IMR-90 (cell line): ENCODE data around the gene SYVN1. TPM values are rescaled to one million over a fixed set of nuclear protein-coding genes. Genes with fewer than 3 reads are reported as not detected.

Experiments used
- ATAC-seq: fragments of 200-7000 bp; cut with Tn5 transposase; 2 replicates; pipeline ENCODE4 v1.9.1; 2020; ENCODE audit warnings: low read depth, mild to moderate bottlenecking, moderate library complexity
- BruUV-seq: library from RNA; stranded (reverse); fragments of 400-500 nt; replicated peaks from 2 replicates; lab custom pipeline; 2021; lab: Mats Ljungman, UMichigan
- CTCF ChIA-PET: fragments of 300-600 bp; formaldehyde crosslinking; extraction: SDS; loops from one replicate; lab custom pipeline; 2021; ENCODE audit warnings: antibody characterized with exemption; lab: Yijun Ruan, JAX
- POLR2A ChIA-PET: fragments of 300-600 bp; sonication (Branson Sonifier 250); formaldehyde crosslinking; loops from one replicate; lab custom pipeline; 2022; ENCODE audit warnings: antibody characterized with exemption; ENCODE audit not compliant: unreplicated experiment; lab: Charles Lee
- DNase-seq: peaks from one replicate; pipeline ENCODE4 v3.0.0; 2013
- H2AFZ ChIP-seq: replicated peaks from 2 replicates; pipeline ENCODE3; 2013; ENCODE audit warnings: low read length, mild to moderate bottlenecking; ENCODE audit not compliant: poor library complexity
- H2AK5ac ChIP-seq: 2 replicates; pipeline ENCODE4 v1.6.1; 2013; ENCODE audit warnings: low read depth, low read length, inconsistent platforms
- H2AK9ac ChIP-seq: replicated peaks from 2 replicates; pipeline ENCODE3; 2013; ENCODE audit warnings: mild to moderate bottlenecking, low read depth, low read length, moderate library complexity; ENCODE audit not compliant: poor library complexity
- H2BK120ac ChIP-seq: 2 replicates; pipeline ENCODE4 v1.6.1; 2013; ENCODE audit warnings: low read depth, low read length, inconsistent platforms
- H2BK15ac ChIP-seq: 3 replicates; pipeline ENCODE4 v1.6.1; 2013; ENCODE audit warnings: low read depth, low read length, inconsistent platforms
- H2BK20ac ChIP-seq: 2 replicates; pipeline ENCODE4 v1.6.1; 2013; ENCODE audit warnings: low read depth, mild to moderate bottlenecking, inconsistent platforms, low read length, moderate library complexity
- H2BK5ac ChIP-seq: 2 replicates; pipeline ENCODE4 v1.6.1; 2013; ENCODE audit warnings: mild to moderate bottlenecking, low read depth, low read length, inconsistent platforms; ENCODE audit not compliant: poor library complexity, severe bottlenecking
- H3K14ac ChIP-seq: replicated peaks from 2 replicates; pipeline ENCODE4 v1.6.1; 2013; ENCODE audit warnings: low read depth, low read length, inconsistent platforms
- H3K18ac ChIP-seq: 2 replicates; pipeline ENCODE4 v1.6.1; 2013; ENCODE audit warnings: low read depth, low read length, control low read depth
- H3K23ac ChIP-seq: 2 replicates; pipeline ENCODE4 v1.6.1; 2013; ENCODE audit warnings: low read depth, low read length, inconsistent platforms
- H3K27ac ChIP-seq: 2 replicates; pipeline ENCODE4 v1.5.1; 2013; ENCODE audit warnings: mild to moderate bottlenecking, control low read depth, low read length; ENCODE audit not compliant: insufficient read depth
- H3K27me3 ChIP-seq: 2 replicates; pipeline ENCODE4 v1.6.1; 2013; ENCODE audit warnings: low read length; ENCODE audit not compliant: control insufficient read depth, insufficient read depth
- H3K36me3 ChIP-seq: 2 replicates; pipeline ENCODE4 v1.6.1; 2013; ENCODE audit warnings: low read length, mixed read lengths; ENCODE audit not compliant: control insufficient read depth, insufficient read depth
- H3K4ac ChIP-seq: 2 replicates; pipeline ENCODE4 v1.6.1; 2013; ENCODE audit warnings: low read depth, low read length, inconsistent platforms
- H3K4me1 ChIP-seq: 2 replicates; pipeline ENCODE4 v1.6.1; 2013; ENCODE audit warnings: low read length, mixed read lengths; ENCODE audit not compliant: control insufficient read depth, insufficient read depth
- H3K4me2 ChIP-seq: 2 replicates; pipeline ENCODE4 v1.6.1; 2013; ENCODE audit warnings: low read depth, mild to moderate bottlenecking, control low read depth, low read length, moderate library complexity
- H3K4me3 ChIP-seq: 2 replicates; pipeline ENCODE4 v1.5.1; 2013; ENCODE audit warnings: low read depth, mild to moderate bottlenecking, control low read depth, low read length, moderate library complexity; ENCODE audit not compliant: insufficient read depth
- H3K56ac ChIP-seq: 2 replicates; pipeline ENCODE4 v1.6.1; 2013; ENCODE audit warnings: low read length, inconsistent platforms; ENCODE audit not compliant: insufficient read depth; ENCODE audit errors: extremely low read depth
- H3K79me1 ChIP-seq, 2 experiments: 2 replicates each; pipeline ENCODE4 v1.6.1; 2013; ENCODE audit warnings: low read length in 2 of 2, inconsistent platforms in 1 of 2, low read depth in 1 of 2
- H3K9ac ChIP-seq: 2 replicates; pipeline ENCODE4 v1.6.1; 2013; ENCODE audit warnings: low read depth, low read length, control low read depth
- H3K9me1 ChIP-seq: 2 replicates; pipeline ENCODE4 v1.6.1; 2013; ENCODE audit warnings: low read length, inconsistent platforms; ENCODE audit not compliant: insufficient read depth
- H3K9me3 ChIP-seq: 2 replicates; pipeline ENCODE4 v1.6.1; 2013; ENCODE audit warnings: low read length; ENCODE audit not compliant: control insufficient read depth, insufficient read depth
- H4K20me1 ChIP-seq: 2 replicates; pipeline ENCODE4 v1.6.1; 2013; ENCODE audit warnings: low read length, inconsistent platforms; ENCODE audit not compliant: insufficient read depth
- H4K5ac ChIP-seq: 2 replicates; pipeline ENCODE4 v1.6.1; 2013; ENCODE audit warnings: mild to moderate bottlenecking, low read depth, low read length, control low read depth
- H4K8ac ChIP-seq, 2 experiments: 2 replicates each; pipeline ENCODE4 v1.6.1; 2013; ENCODE audit warnings: low read depth in 2 of 2, low read length in 2 of 2, control low read depth in 1 of 2, inconsistent platforms in 1 of 2
- H4K91ac ChIP-seq: 2 replicates; pipeline ENCODE4 v1.6.1; 2013; ENCODE audit warnings: low read depth, low read length, inconsistent platforms; ENCODE audit not compliant: insufficient read depth
- BHLHE40 ChIP-seq: fragments of 150-350 bp; IDR thresholded peaks from 2 replicates; pipeline ENCODE4 v1.6.1; 2016; ENCODE audit warnings: mild to moderate bottlenecking, low read depth, low read length
- CEBPB ChIP-seq: IDR thresholded peaks from 2 replicates; pipeline ENCODE4 v1.6.1; 2012; ENCODE audit warnings: low read depth, low read length, improper control_type of control experiment
- SMC3 ChIP-seq: fragments of 150-350 bp; IDR thresholded peaks from 2 replicates; pipeline ENCODE4 v1.6.1; 2016; ENCODE audit warnings: low read depth, mild to moderate bottlenecking, antibody characterized with exemption, low read length, moderate library complexity
- WGBS, 2 experiments: methylation state at CpG; one replicate each; pipeline versions ENCODE4 v1.1.5 to v1.1.7; 2013; ENCODE audit warnings: missing lambda C conversion rate in 2 of 2; ENCODE audit not compliant: insufficient read length in 1 of 2; ENCODE audit errors: extremely low coverage in 2 of 2; 5-methylcytosine and 5-hydroxymethylcytosine counted together
- dilution Hi-C: fragments of 300-500 bp; cut with HindIII; formaldehyde crosslinking; loops from one replicate; pipeline ENCODE4 v1.14.3; 2018; ENCODE audit warnings: low sequenced_read_pairs; ENCODE audit not compliant: unreplicated experiment
- in situ Hi-C: fragments of 300-500 bp; cut with MboI; formaldehyde crosslinking; loops from 3 replicates; pipeline ENCODE4 v1.14.3; 2019; ENCODE audit warnings: low sequenced_read_pairs, inconsistent platforms, mixed read lengths
- intact Hi-C: fragments of 100-400 bp; cut with micrococcal nuclease; formaldehyde crosslinking; loops from 2 replicates; pipeline ENCODE4 v1.10.0; 2022
- polyA plus RNA-seq, 3 experiments: library from polyadenylated mRNA; depleted of rRNA; stranded (reverse); fragments of >200 nt; gene quantifications; 2 replicates each; pipeline ENCODE4 v1.2.3, GENCODE V29; 2012; ENCODE audit warnings: low replicate concordance in 1 of 3
- total RNA-seq: library from RNA; depleted of rRNA; stranded (reverse); fragments of >200 nt; gene quantifications from 2 replicates; pipeline ENCODE4 v1.2.3, GENCODE V29; 2012

The SYVN1 gene
- total and polyA plus RNA-seq, 2 of the 4 experiments (the other 2 are of a cell fraction) = 9.5 to 52.9 TPM

GRCh38 chr11:65114538-65115171 is 19.7 kb downstream of the SYVN1 start:
- POLR2A ChIA-PET = no interaction called here
- no peak overlapping the region for H3K14ac ChIP-seq
- CTCF ChIA-PET = no interaction called here
- dilution Hi-C loops (no loop called here), in situ Hi-C loops (no loop called here), intact Hi-C loops (loop anchor here (5.0 kb wide), 1 partner anchor 138 kb away; no protein-coding TSS in a partner anchor)
- no peak overlapping the region for H2BK20ac ChIP-seq
- no peak overlapping the region for H4K91ac ChIP-seq
- H3K27ac ChIP-seq = no peak overlapping the region
- H3K9ac ChIP-seq = no peak overlapping the region
- no peak overlapping the region for H3K4ac ChIP-seq
- peaks cover 20% of the 10 kb centered on the region for H3K4me1 ChIP-seq
- H4K20me1 ChIP-seq = peaks cover 11% of the 10 kb centered on the region; the same call in 1 of the 2 replicates
- H3K4me2 ChIP-seq = no peak overlapping the region
- no peak for DNase-seq
- no peak overlapping the region for H3K18ac ChIP-seq
- no peak overlapping the region for H2BK15ac ChIP-seq
- no peak overlapping the region for H2BK5ac ChIP-seq
- H3K23ac ChIP-seq = no peak overlapping the region
- peaks cover 2 to 31% of the 10 kb centered on the region in 2 experiments for H3K79me1 ChIP-seq
- no peak overlapping the region for H2AK5ac ChIP-seq
- BruUV-seq = no TSS peak
- H3K9me3 ChIP-seq = no peaks in the 10 kb centered on the region
- 98% methylated on average over 6 of the region's 11 CpGs; no CpG with 5 or more reads in 1 of the 2 experiments for WGBS, 2 experiments
- no peak overlapping the region for H4K8ac ChIP-seq
- H3K4me3 ChIP-seq = no peak overlapping the region
- no peaks in the 10 kb centered on the region for H3K27me3 ChIP-seq
- H3K56ac ChIP-seq = no peak overlapping the region
- no peak overlapping the region for H4K5ac ChIP-seq
- H3K36me3 ChIP-seq = peaks cover 9% of the 10 kb centered on the region
- ATAC-seq = no peak
- H2AFZ ChIP-seq = no peak overlapping the region
- H2BK120ac ChIP-seq = no peak overlapping the region
- H3K9me1 ChIP-seq = 0 out of 2 replicates have a peak, but pooled peaks cover 2% of the 10 kb centered on the region
- no peak overlapping the region for H2AK9ac ChIP-seq
- TF ChIP-seq SMC3 (no peak), CEBPB (no peak), BHLHE40 (no peak)
